ENCODE measurements around the gene WWOX. TPM values are rescaled to one million over a fixed set of nuclear protein-coding genes. Genes with fewer than 3 reads are reported as not detected.

WWOX gene
- polyA plus RNA-seq, 1 donor from 2014 or later: 25.6 TPM

- no peaks in the 10 kb centered on the region for H3K36me3 ChIP-seq (ENCODE audit: insufficient read depth, low read length)
- no peaks in the 10 kb centered on the region for H3K79me2 ChIP-seq (replicated peaks; ENCODE audit: insufficient read depth, low read length)
- H2AFZ ChIP-seq (ENCODE audit: low read depth, low read length): no peak overlapping the region
- H3K9ac ChIP-seq (ENCODE audit: low read length): no peak overlapping the region
- H3K9me2 ChIP-seq (ENCODE audit: insufficient read depth, low read length): no peaks in the 10 kb centered on the region
- H3K4me2 ChIP-seq (ENCODE audit: low read length): no peak overlapping the region
- no peak overlapping the region for H3K4me3 ChIP-seq (ENCODE audit: low read length)
- H3F3A ChIP-seq (ENCODE audit: insufficient read depth, low read length, poor library complexity, severe bottlenecking): no peaks in the 10 kb centered on the region
- H3K27me3 ChIP-seq (ENCODE audit: insufficient read depth, low read depth, low read length): no peaks in the 10 kb centered on the region
- TF ChIP-seq MXI1 (conservative IDR thresholded peaks at IDR 0.05; ENCODE audit: poor library complexity, severe bottlenecking): no peak
- TF ChIP-seq CTCF (IDR thresholded peaks at IDR 0.05; ENCODE audit: poor library complexity, severe bottlenecking): no peak
- TF ChIP-seq TAF1 (IDR thresholded peaks at IDR 0.05; ENCODE audit: low read depth): no peak
- no peak for TF ChIP-seq EP300 (conservative IDR thresholded peaks at IDR 0.05; ENCODE audit: poor library complexity, severe bottlenecking)
- TF ChIP-seq REST (IDR thresholded peaks at IDR 0.05; ENCODE audit: borderline replicate concordance): no peak
- no peak for TF ChIP-seq EZH2 (IDR thresholded peaks at IDR 0.05; ENCODE audit: borderline replicate concordance, insufficient read depth, low read length, poor library complexity, severe bottlenecking)
- TF ChIP-seq POLR2AphosphoS5 (IDR thresholded peaks at IDR 0.05): no peak
- TF ChIP-seq SMC3 (conservative IDR thresholded peaks at IDR 0.05; ENCODE audit: poor library complexity): no peak
- TF ChIP-seq RAD21 (conservative IDR thresholded peaks at IDR 0.05): no peak
- H3K27ac ChIP-seq (ENCODE audit: low read length): no peak overlapping the region
- H3K9me3 ChIP-seq (ENCODE audit: low read length): no peaks in the 10 kb centered on the region
- no peaks in the 10 kb centered on the region for H4K20me1 ChIP-seq (ENCODE audit: insufficient read depth)
These were observed 377.2 kb downstream of the WWOX start for GRCh38 chr16:78476615-78477014.

GRCh38 chr16:78478267-78478861, 378.9 kb downstream of the WWOX start:
- Histone ChIP-seq H2AFZ (ENCODE audit: low read depth, low read length) (no peak overlapping the region), H3K9me2 (ENCODE audit: insufficient read depth, low read length) (no peaks in the 10 kb centered on the region), H3K27ac (ENCODE audit: low read length) (no peak overlapping the region), H3K27me3 (ENCODE audit: insufficient read depth, low read depth, low read length) (no peaks in the 10 kb centered on the region), H4K20me1 (ENCODE audit: insufficient read depth) (no peaks in the 10 kb centered on the region), H3K79me2 (replicated peaks; ENCODE audit: insufficient read depth, low read length) (no peaks in the 10 kb centered on the region), H3K9me3 (ENCODE audit: low read length) (no peaks in the 10 kb centered on the region), H3K4me3 (ENCODE audit: low read length) (no peak overlapping the region), H3K9ac (ENCODE audit: low read length) (no peak overlapping the region), H3F3A (ENCODE audit: insufficient read depth, low read length, poor library complexity, severe bottlenecking) (no peaks in the 10 kb centered on the region), H3K36me3 (ENCODE audit: insufficient read depth, low read length) (no peaks in the 10 kb centered on the region), H3K4me2 (ENCODE audit: low read length) (no peak overlapping the region)
- TF ChIP-seq CTCF (IDR thresholded peaks at IDR 0.05; ENCODE audit: poor library complexity, severe bottlenecking) (peak; percentile 51), TAF1 (IDR thresholded peaks at IDR 0.05; ENCODE audit: low read depth) (no peak), EZH2 (IDR thresholded peaks at IDR 0.05; ENCODE audit: borderline replicate concordance, insufficient read depth, low read length, poor library complexity, severe bottlenecking) (no peak), RAD21 (conservative IDR thresholded peaks at IDR 0.05) (peak; percentile 34), REST (IDR thresholded peaks at IDR 0.05; ENCODE audit: borderline replicate concordance) (no peak), SMC3 (conservative IDR thresholded peaks at IDR 0.05; ENCODE audit: poor library complexity) (peak; percentile 30)

Data from neural cell (in vitro differentiated cells).